NCI-H2227 treated with DMSO at 0.1 percent for 48 hours (cell line): ENCODE data around the gene EVX2.

Source experiments
- DNase-seq: peaks from one replicate; lab custom pipeline; 2025; lab: John Stamatoyannopoulos, UW

The EVX2 gene

DNA sequence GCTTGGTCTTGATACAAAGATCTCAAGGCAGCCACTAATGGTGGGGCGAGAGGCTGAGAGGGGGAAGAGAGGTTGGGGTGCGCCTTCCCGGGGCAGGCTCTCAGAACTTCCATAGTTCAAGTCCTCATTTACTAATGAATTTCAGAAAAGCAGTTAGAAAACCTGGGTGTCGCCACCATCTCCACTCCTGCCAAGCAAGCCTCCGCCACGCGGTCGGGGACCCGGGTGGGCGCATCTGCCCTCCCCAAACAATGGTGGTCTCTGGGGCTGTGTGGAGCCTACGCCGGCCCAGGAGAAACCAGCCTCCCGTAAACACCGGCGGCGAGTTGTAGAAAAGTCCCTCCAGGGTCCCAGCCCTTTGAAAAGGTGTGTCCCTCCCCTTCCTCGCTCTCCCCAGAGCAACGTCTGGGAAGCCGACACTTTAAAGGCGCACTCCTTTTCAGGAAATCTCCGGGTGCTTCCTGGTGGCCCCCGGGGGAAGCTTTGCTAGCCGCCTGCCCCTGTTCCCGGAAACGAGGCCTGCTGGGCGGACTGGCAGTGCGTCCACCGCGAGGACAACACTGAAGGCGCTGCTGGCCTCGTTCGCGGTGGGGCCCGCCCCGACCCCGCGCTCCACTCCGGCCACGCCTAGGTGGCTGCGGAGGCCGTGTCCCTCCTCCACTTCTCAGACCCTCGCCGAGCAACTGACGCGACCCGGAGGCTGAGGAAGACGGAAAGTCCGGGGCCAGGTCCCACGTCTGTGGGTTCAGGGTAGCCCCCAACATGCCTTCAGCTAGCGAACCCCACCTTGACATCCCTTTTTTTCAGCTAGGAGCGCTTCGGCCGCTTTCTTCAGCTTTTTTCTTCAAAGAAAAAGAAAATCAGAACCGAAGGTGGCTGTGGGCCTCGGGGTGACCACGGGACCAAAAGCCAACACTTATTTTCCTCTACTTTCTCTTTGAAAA, 16.8 kb downstream of the EVX2 start:
- no peak for DNase-seq

- no peak for DNase-seq
These were observed 19.8 kb downstream of the EVX2 start for GRCh38 chr2:176063958-176064357.

GRCh38 chr2:176056406-176056805, 27.4 kb downstream of the EVX2 start:
- DNase-seq, result peak; percentile 68

DNA sequence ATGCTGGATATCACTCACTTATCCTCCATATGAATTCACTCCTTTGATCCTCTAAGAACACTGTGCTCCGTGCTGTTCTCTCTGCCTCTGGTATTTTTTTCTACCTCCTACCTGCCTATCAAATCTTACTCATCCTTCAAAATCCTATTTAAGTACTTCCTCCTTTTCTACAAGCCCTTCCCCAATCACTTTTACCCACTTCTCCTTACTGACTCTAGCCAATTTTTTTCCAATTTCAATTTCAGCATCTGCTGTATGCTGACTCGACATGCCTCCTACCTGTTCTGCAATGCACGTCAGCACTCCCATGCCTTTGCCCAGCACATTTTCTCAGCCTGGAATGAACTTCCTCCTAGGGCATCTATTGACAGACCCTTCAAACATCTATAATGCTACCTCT, 44.4 kb downstream of the EVX2 start:
- no peak for DNase-seq

DNA sequence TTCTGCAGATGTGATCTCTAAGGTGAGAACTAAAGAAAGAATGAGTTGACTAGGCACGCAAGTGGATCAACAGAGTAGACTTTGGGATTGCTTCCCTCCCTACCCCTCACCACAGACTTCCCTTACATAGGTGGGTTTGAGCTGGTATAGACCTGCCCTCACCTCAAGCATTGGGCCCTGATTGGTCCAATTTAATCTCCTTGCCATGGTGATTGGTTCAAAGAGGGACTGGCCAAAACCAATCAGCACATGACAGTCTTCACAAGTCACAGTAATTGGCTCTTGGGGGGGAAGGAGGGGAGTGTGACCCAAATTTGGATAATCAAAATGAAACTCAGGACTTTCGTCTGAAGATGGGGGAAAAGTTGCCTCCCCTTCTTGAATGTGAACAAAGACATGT, 45.1 kb downstream of the EVX2 start:
- no peak for DNase-seq

DNA sequence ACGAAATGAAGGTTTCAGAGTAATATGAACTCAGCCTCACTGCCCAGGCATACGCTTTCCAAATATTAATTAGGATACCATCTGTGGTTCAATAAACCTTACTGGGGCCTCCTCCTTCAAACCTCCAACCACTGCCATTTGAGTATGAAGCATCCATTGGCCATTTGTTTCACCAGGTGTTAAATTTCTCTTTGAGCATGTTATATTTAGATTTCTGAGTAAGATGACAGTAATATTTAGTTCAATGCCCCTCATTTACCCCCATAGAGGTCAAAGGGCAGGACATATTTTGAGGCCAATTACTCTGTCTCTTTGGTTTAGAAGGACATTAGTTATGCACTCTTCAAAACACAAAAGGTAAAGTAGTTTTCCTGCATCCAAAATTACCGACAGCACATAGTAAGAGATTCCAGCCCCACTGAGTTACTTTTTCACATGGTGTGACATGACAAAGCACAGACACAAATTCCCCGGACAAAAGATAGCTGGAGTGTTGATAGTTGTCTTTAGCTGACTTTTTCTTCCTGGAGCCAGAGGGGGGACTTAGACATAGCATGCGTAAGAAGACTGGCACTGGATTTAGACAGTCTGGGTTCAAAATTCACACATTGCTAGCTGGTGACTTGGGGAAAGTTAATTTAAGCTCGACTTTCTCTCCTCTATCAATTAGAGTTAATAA, 48.6 kb downstream of the EVX2 start:
- DNase-seq, result no peak

DNA sequence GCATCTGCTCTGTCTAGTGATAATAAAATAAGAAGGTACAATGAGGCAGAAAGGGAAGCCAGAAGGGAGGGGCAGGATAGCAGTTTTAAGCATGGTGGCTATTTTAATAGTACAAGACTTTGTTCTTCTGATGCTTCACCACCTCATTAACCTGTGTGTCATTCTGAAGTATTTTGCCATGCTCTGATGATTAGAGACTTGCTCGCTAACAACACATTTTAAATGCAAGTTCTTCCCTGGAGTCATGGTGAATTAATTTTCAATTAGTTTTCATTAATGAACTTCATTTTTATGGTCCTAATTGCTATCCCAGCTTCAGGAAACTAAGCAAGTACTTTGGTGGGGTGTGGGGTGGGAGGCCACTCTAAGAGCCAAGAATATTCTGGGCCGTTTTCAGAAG, 56.0 kb downstream of the EVX2 start:
- DNase-seq, result no peak
